DOHH2 (cell line): ENCODE measurements around the gene GPR21.

Experiments
- H3F3A ChIP-seq: fragments of 200-600 bp; sonication (generic), shearing (Covaris generic); 2 replicates; pipeline ENCODE4 v1.6.0; 2016; ENCODE audit warnings: antibody characterized with exemption, mild to moderate bottlenecking; ENCODE audit not compliant: control insufficient read depth, insufficient read depth
- H3K27ac ChIP-seq: fragments of 200-600 bp; sonication (generic); 2 replicates; pipeline ENCODE4 v1.5.1; 2014; ENCODE audit warnings: low read depth, mild to moderate bottlenecking, low read length, moderate library complexity
- H3K27me3 ChIP-seq: fragments of 200-600 bp; sonication (generic); 2 replicates; pipeline ENCODE4 v1.6.1; 2014; ENCODE audit warnings: mild to moderate bottlenecking, low read length, mixed read lengths; ENCODE audit not compliant: control insufficient read depth
- H3K36me3 ChIP-seq: fragments of 200-600 bp; sonication (generic); 2 replicates; pipeline ENCODE4 v1.6.1; 2014; ENCODE audit warnings: mild to moderate bottlenecking, low read length, moderate library complexity, mixed read lengths; ENCODE audit not compliant: control insufficient read depth
- H3K4me1 ChIP-seq: fragments of 200-600 bp; sonication (generic); 2 replicates; pipeline ENCODE4 v1.6.1; 2014; ENCODE audit warnings: mild to moderate bottlenecking, low read length, mixed read lengths; ENCODE audit not compliant: control insufficient read depth
- H3K4me2 ChIP-seq: fragments of 200-600 bp; sonication (generic); 2 replicates; pipeline ENCODE4 v1.6.0; 2014; ENCODE audit warnings: mild to moderate bottlenecking, low read length, moderate library complexity
- H3K4me3 ChIP-seq: fragments of 200-600 bp; sonication (generic); 2 replicates; pipeline ENCODE4 v1.5.1; 2014; ENCODE audit warnings: mild to moderate bottlenecking, low read length, mixed read lengths
- H3K79me2 ChIP-seq: fragments of 200-600 bp; sonication (generic); 2 replicates; pipeline ENCODE4 v1.6.1; 2014; ENCODE audit warnings: mild to moderate bottlenecking, low read length, mixed read lengths; ENCODE audit not compliant: control insufficient read depth
- H3K9me2 ChIP-seq: fragments of 200-600 bp; sonication (generic); replicated peaks from 2 replicates; pipeline ENCODE4 v1.6.1; 2014; ENCODE audit warnings: mild to moderate bottlenecking, low read length, mixed read lengths; ENCODE audit not compliant: control insufficient read depth
- H3K9me3 ChIP-seq: fragments of 200-600 bp; sonication (generic); 2 replicates; pipeline ENCODE4 v1.6.1; 2014; ENCODE audit warnings: antibody characterized with exemption, low read length, mixed read lengths; ENCODE audit not compliant: control insufficient read depth, insufficient read depth
- H4K20me1 ChIP-seq: fragments of 200-600 bp; sonication (generic); 2 replicates; pipeline ENCODE4 v1.6.0; 2014; ENCODE audit warnings: low read depth, mild to moderate bottlenecking, antibody characterized with exemption, low read length, moderate library complexity; ENCODE audit not compliant: control insufficient read depth, insufficient read depth
- EZH2phosphoT487 ChIP-seq: fragments of 200-600 bp; sonication (generic); IDR thresholded peaks from 2 replicates; pipeline ENCODE4 v1.6.1; 2017; ENCODE audit warnings: borderline replicate concordance, mild to moderate bottlenecking, antibody characterized with exemption, low read length, moderate library complexity, mixed read lengths
- TF ChIP-seq, protein P1 (sequence below): fragments of 200-600 bp; sonication (generic); IDR thresholded peaks from one replicate; pipeline ENCODE4 v1.5.1; 2014; ENCODE audit warnings: antibody characterized with exemption, mild to moderate bottlenecking, low read depth, low read length; ENCODE audit not compliant: poor library complexity, severe bottlenecking

GPR21 gene

GRCh38 chr9:123063896-123064295 lies 30.4 kb downstream of the GPR21 start:
- Histone ChIP-seq H4K20me1 (no peaks in the 10 kb centered on the region), H3K9me3 (no peaks in the 10 kb centered on the region), H3K27me3 (no peaks in the 10 kb centered on the region), H3K9me2 (no peaks in the 10 kb centered on the region), H3K4me2 (no peak overlapping the region), H3K4me1 (no peaks in the 10 kb centered on the region), H3K4me3 (no peak overlapping the region), H3K79me2 (no peaks in the 10 kb centered on the region), H3F3A (no peaks in the 10 kb centered on the region), H3K36me3 (peaks cover 34% of the 10 kb centered on the region), H3K27ac (no peak overlapping the region)
- no peak for TF ChIP-seq EZH2phosphoT487
- TF ChIP-seq, protein P1, sequence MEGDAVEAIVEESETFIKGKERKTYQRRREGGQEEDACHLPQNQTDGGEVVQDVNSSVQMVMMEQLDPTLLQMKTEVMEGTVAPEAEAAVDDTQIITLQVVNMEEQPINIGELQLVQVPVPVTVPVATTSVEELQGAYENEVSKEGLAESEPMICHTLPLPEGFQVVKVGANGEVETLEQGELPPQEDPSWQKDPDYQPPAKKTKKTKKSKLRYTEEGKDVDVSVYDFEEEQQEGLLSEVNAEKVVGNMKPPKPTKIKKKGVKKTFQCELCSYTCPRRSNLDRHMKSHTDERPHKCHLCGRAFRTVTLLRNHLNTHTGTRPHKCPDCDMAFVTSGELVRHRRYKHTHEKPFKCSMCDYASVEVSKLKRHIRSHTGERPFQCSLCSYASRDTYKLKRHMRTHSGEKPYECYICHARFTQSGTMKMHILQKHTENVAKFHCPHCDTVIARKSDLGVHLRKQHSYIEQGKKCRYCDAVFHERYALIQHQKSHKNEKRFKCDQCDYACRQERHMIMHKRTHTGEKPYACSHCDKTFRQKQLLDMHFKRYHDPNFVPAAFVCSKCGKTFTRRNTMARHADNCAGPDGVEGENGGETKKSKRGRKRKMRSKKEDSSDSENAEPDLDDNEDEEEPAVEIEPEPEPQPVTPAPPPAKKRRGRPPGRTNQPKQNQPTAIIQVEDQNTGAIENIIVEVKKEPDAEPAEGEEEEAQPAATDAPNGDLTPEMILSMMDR, result no peak

GRCh38 chr9:123064716-123065115 lies 31.2 kb downstream of the GPR21 start:
- TF ChIP-seq EZH2phosphoT487, result no peak
- TF ChIP-seq, protein P1, result no peak
- Histone ChIP-seq H3K4me2 (no peak overlapping the region), H3K9me3 (no peaks in the 10 kb centered on the region), H4K20me1 (no peaks in the 10 kb centered on the region), H3K36me3 (peaks cover 34% of the 10 kb centered on the region), H3K9me2 (no peaks in the 10 kb centered on the region), H3K27me3 (no peaks in the 10 kb centered on the region), H3K4me3 (no peak overlapping the region), H3K27ac (no peak overlapping the region), H3F3A (no peaks in the 10 kb centered on the region), H3K4me1 (no peaks in the 10 kb centered on the region), H3K79me2 (no peaks in the 10 kb centered on the region)

DNA sequence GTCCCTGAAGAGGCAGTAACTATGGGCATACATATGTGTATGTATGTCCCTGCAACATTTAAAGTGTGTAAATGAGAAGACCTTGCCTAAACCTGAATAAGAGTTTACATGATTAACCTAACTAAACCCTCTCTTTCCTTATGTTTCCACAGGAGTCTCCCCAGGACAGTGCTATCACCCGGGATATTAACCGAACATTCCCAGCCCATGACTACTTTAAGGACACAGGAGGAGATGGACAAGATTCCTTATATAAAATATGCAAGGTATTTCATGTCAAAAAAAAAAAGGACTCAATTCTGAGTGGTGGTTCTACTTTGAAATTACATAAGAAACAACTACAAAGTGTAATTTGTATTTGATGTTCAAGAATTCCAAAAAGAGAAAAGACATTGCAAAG lies 31.7 kb downstream of the GPR21 start:
- Histone ChIP-seq H4K20me1 (no peaks in the 10 kb centered on the region), H3K27me3 (no peaks in the 10 kb centered on the region)

More for the DNA sequence above, 31.7 kb downstream of the GPR21 start:
- Histone ChIP-seq H3K4me2 (no peak overlapping the region), H3F3A (no peaks in the 10 kb centered on the region), H3K79me2 (no peaks in the 10 kb centered on the region), H3K36me3 (peaks cover 37% of the 10 kb centered on the region), H3K9me3 (no peaks in the 10 kb centered on the region), H3K27ac (no peak overlapping the region), H3K9me2 (no peaks in the 10 kb centered on the region), H3K4me1 (no peaks in the 10 kb centered on the region), H3K4me3 (no peak overlapping the region)
- TF ChIP-seq EZH2phosphoT487, result no peak
- TF ChIP-seq, protein P1, result no peak
